GM18861 (cell line): ENCODE measurements around the gene EXOC3L1.

ENCODE experiments used
- ATAC-seq: cut with Tn5 transposase; IDR thresholded peaks from one replicate; pipeline ENCODE4 v1.9.1; 2021; ENCODE audit not compliant: unreplicated experiment

The EXOC3L1 gene

GRCh38 chr16:67216612-67217490 is 26.9 kb upstream of the EXOC3L1 start:
- ATAC-seq: no peak

GRCh38 chr16:67215706-67216105 is 25.8 kb upstream of the EXOC3L1 start:
- no peak for ATAC-seq

GRCh38 chr16:67213197-67214019 is 23.5 kb upstream of the EXOC3L1 start:
- no peak for ATAC-seq

DNA sequence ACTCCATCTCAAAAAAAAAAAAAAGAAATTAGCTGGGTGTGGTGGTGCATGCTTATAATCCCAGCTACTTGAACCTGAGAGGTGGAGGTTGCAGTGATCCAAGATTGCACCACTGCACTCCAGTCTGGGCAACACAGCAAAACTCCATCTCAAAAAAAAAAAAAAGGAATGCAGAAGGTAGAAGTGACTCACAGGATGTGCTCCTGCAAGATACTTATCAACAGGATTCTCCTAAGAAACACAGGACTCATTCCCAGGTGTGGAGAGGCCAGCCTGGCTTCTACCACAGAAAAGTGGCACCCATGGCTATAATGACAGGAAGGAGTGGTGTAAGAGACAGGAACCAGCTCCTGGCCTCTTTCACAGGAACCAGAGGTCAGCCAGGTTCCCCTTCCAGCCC is 22.8 kb upstream of the EXOC3L1 start:
- ATAC-seq: no peak

DNA sequence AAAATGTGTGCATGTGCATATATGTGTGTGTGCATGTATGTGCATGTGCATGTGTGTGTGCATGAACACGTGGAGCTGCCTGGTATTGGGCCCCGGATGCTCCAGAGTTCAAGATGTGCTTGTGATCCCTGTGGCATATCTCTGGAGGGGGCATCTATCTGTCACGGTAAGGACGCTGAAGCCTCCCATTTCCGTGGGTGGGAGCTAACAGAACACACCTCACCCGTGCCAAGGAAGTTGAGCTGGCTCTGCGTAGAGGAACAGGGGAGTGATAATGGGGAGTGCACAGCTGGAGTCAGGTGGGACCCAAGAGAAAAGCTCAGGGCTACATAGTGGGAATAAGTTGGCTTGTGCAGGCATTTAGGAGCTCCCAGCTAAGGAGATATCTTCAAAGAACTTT is 21.7 kb upstream of the EXOC3L1 start:
- no peak for ATAC-seq

- no peak for ATAC-seq
Measured at GRCh38 chr16:67210069-67210937, 20.4 kb upstream of the EXOC3L1 start.

DNA sequence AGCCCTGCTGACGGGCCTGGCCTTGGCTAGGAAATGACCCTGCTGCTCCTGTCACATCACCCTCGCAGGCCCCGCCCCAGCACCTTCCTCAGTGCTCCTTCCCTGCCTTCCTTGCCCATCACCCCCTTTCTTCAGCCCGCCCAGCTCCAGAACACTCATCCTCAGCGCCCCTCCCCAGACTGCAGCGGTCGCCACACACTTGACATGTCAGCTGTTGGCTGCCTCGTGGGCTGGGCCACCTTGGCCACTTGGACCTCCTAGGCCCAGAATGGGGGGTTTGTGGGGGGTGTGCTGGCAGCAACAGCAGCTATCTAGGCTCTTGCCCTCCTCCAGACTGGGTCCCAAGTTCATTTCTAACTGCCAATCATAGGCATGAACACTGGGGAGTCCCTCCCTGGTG is 19.6 kb upstream of the EXOC3L1 start:
- ATAC-seq: no peak

DNA sequence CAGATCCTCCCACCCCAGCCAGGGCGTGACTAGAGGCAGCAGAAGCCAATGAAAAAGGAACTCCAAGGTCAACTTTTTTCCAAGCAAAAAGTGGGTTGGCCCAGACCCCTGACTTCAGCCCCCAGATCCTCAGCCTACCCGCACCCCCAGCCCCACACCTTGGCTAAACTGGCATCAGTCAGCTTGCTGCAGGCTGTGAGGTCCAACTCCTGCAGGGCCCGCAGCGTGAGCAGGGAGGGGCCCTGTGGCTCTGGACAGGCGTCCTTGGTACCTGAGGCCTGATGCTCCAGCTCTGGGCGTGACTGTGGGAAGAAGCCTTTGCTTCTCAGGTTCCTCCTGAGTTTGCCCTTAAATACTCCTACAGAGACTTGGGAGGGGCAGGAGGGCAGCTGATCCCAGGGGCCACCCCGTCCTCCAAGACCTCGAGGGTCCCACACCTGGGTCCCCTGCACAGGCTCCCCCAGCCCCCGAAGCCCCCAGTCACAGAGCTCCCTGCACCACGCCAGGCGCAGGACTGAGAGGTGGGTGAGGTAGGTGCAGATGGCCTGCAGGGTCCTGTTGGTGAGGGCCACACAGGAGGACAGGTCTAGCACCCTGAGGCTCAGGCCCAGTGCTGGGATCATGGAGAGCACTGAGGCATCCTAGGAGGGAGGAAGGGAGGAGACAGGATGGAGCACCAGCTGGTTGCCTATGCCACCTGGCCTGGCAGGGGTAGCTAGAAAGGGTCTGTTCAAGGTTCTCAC is 18.4 kb upstream of the EXOC3L1 start:
- ATAC-seq: no peak

- ATAC-seq: no peak
Measured at GRCh38 chr16:67207249-67208091, 17.5 kb upstream of the EXOC3L1 start.

GRCh38 chr16:67206838-67207248 is 16.9 kb upstream of the EXOC3L1 start:
- ATAC-seq: no peak

GRCh38 chr16:67206129-67206837 is 16.3 kb upstream of the EXOC3L1 start:
- ATAC-seq: no peak

GRCh38 chr16:67204076-67204475 is 14.1 kb upstream of the EXOC3L1 start:
- ATAC-seq: no peak

DNA sequence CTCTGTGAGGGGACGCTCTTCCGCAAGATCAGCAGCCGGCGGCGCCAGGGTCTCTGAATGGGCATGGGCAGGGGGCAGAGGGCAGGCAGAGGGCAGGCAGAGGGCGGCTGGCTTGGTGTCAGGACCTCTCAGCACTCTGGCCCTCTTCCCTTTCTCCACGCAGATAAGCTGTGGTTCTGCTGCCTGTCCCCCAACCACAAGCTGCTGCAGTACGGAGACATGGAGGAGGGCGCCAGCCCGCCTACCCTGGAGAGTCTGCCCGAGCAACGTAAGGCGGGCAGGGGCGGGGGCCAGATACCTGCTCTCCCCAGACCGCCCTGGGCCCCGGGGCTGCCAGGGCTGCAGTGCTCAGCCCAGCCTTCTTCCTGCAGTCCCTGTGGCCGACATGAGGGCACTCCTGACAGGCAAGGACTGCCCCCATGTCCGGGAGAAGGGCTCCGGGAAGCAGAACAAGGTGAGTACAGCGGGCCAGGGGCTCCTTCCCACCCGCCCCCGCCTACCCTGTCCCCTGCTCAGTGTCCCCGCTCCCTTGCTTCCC is 13.1 kb upstream of the EXOC3L1 start:
- no peak for ATAC-seq

- no peak for ATAC-seq
Measured at GRCh38 chr16:67202426-67202825, 12.5 kb upstream of the EXOC3L1 start.

- ATAC-seq: no peak
Measured at GRCh38 chr16:67201411-67202345, 11.7 kb upstream of the EXOC3L1 start.

GRCh38 chr16:67200491-67200890 is 10.6 kb upstream of the EXOC3L1 start:
- no peak for ATAC-seq

GRCh38 chr16:67199808-67200198 is 9.9 kb upstream of the EXOC3L1 start:
- no peak for ATAC-seq
